ENCODE data around the gene CPXM2. TPM values are rescaled to one million over a fixed set of nuclear protein-coding genes. Genes with fewer than 3 reads are reported as not detected.

CPXM2 gene
- total and polyA plus RNA-seq, 9 of the 15 experiments (the other 6 are each of a cell fraction or from before 2014, with no cell fraction given) = not detected

DNA sequence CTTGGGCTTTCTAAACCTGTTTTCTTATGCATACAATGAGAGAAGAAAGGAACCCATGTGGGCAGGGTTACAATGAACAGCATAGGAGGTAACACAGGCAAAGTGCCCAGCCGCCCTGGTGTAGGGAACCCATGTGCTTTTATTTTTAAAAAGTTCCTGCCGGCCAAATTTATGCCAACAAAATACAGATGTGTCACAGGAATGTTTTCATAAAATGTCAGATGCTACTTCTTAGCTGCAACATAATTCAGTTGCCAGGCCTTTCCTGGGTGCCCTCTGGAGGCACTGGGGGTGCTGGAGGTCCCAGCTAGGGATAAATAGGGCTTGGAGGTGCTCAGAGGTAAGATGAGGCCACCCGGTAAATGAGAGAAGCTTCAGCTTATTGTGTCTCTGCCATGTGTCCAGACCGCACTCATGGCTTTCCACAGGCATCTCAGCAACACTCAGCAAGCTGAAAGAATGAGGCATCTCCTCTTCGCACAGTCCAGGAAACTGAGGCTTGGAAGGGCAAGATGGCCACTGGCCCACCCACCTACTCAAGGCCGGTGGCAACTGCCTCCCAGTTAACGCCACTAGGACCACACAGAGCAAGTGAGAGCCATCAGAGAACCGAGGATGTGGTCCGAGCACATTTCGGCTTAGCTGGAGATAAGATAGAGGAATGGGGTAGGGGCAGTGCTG lies 58.3 kb downstream of the CPXM2 start (continued):
- TF ChIP-seq, protein P1, sequence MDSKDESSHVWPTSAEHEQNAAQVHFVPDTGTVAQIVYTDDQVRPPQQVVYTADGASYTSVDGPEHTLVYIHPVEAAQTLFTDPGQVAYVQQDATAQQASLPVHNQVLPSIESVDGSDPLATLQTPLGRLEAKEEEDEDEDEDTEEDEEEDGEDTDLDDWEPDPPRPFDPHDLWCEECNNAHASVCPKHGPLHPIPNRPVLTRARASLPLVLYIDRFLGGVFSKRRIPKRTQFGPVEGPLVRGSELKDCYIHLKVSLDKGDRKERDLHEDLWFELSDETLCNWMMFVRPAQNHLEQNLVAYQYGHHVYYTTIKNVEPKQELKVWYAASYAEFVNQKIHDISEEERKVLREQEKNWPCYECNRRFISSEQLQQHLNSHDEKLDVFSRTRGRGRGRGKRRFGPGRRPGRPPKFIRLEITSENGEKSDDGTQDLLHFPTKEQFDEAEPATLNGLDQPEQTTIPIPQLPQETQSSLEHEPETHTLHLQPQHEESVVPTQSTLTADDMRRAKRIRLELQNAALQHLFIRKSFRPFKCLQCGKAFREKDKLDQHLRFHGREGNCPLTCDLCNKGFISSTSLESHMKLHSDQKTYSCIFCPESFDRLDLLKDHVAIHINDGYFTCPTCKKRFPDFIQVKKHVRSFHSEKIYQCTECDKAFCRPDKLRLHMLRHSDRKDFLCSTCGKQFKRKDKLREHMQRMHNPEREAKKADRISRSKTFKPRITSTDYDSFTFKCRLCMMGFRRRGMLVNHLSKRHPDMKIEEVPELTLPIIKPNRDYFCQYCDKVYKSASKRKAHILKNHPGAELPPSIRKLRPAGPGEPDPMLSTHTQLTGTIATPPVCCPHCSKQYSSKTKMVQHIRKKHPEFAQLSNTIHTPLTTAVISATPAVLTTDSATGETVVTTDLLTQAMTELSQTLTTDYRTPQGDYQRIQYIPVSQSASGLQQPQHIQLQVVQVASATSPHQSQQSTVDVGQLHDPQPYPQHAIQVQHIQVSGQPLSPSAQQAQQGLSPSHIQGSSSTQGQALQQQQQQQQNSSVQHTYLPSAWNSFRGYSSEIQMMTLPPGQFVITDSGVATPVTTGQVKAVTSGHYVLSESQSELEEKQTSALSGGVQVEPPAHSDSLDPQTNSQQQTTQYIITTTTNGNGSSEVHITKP (IDR thresholded peaks at IDR 0.05; ENCODE audit: partially characterized antibody) = no peak
- TF ChIP-seq ZNF436 (CRISPR knock-in tag; IDR thresholded peaks at IDR 0.05) = no peak
- no peak for TF ChIP-seq ZNF512 (tag; IDR thresholded peaks at IDR 0.05)
- no peak for TF ChIP-seq RBM14 (IDR thresholded peaks at IDR 0.05; ENCODE audit: borderline replicate concordance, insufficient read depth, low read depth, low read length)

- WGBS (ENCODE audit: insufficient coverage, low coverage, missing lambda C conversion rate) = 0% methylated on average over 3 of the region's 3 CpGs
- ATAC-seq (no peak), FAIRE-seq (no peak), DNase-seq (ENCODE audit: extremely low read depth in 1 of 4, low spot score in 3 of 4) (no peak)
- intact Hi-C loops (cut with micrococcal nuclease) (no loop called here), in situ Hi-C loops (cut with MboI) (no loop called here)
- Histone ChIP-seq H3K79me2 (ENCODE audit: control insufficient read depth, insufficient read depth, low read length) (no peaks in the 10 kb centered on the region), H3K27me3 (ENCODE audit: control insufficient read depth in 2 of 2, insufficient read depth in 2 of 2, low read length in 2 of 2) (no peaks in the 10 kb centered on the region), H3K9me3 (replicated peaks; ENCODE audit: control insufficient read depth, insufficient read depth, low read depth, low read length) (no peaks in the 10 kb centered on the region), H3K4me3 (no peak overlapping the region), H3K9ac (ENCODE audit: insufficient read depth in 1 of 2, low read depth in 2 of 2, low read length in 2 of 2) (no peak overlapping the region), H4K20me1 (replicated peaks; ENCODE audit: control insufficient read depth, insufficient read depth, low read length) (no peaks in the 10 kb centered on the region), H3K27ac (ENCODE audit: extremely low read depth, low read depth, low read length) (no peak overlapping the region), H2AFZ (ENCODE audit: low read depth, low read length) (no peak overlapping the region), H3K4me1 (replicated peaks in 1 of 2; ENCODE audit: control insufficient read depth in 2 of 2, insufficient read depth in 2 of 2, low read length in 2 of 2) (no peaks in the 10 kb centered on the region), H3K36me3 (ENCODE audit: control insufficient read depth, insufficient read depth, low read length) (no peaks in the 10 kb centered on the region), H3K9me1 (ENCODE audit: control insufficient read depth, insufficient read depth, low read length) (no peaks in the 10 kb centered on the region), H3K4me2 (ENCODE audit: insufficient read depth, low read length) (no peak overlapping the region)
- BruUV-seq (replicated peaks) = no TSS peak
- ChIA-PET POLR2A (no interaction called here), CTCF (ENCODE audit: low intra/inter-chr PET ratio) (no interaction called here)
- TF ChIP-seq, protein P2, sequence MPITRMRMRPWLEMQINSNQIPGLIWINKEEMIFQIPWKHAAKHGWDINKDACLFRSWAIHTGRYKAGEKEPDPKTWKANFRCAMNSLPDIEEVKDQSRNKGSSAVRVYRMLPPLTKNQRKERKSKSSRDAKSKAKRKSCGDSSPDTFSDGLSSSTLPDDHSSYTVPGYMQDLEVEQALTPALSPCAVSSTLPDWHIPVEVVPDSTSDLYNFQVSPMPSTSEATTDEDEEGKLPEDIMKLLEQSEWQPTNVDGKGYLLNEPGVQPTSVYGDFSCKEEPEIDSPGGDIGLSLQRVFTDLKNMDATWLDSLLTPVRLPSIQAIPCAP (CRISPR knock-in tag; IDR thresholded peaks at IDR 0.05; ENCODE audit: borderline replicate concordance) = no peak
- TF ChIP-seq DIDO1 (tag; IDR thresholded peaks at IDR 0.05; ENCODE audit: low read depth) = no peak
- no peak for TF ChIP-seq PTBP1 (IDR thresholded peaks at IDR 0.05; ENCODE audit: low read depth, low read length)
- no peak for TF ChIP-seq ARNT (IDR thresholded peaks at IDR 0.05)
- TF ChIP-seq ZNF766 (CRISPR knock-in tag; conservative IDR thresholded peaks at IDR 0.05) = no peak
- no peak for TF ChIP-seq ZBTB33 (CRISPR knock-in tag; IDR thresholded peaks at IDR 0.05)
- no peak for TF ChIP-seq MCM3 (IDR thresholded peaks at IDR 0.05)
- no peak for TF ChIP-seq ZNF384 (IDR thresholded peaks at IDR 0.05; ENCODE audit: low read depth, low read length)
- no peak for TF ChIP-seq ELF1 (tag; IDR thresholded peaks at IDR 0.05)
These were observed 60.3 kb downstream of the CPXM2 start for GRCh38 chr10:123831259-123831658.

All from K562 (cell line).